Fibroblast of mammary gland (primary cell): ENCODE data around the gene SYNE2.

Experiments
- DNase-seq: peaks from one replicate; pipeline ENCODE4 v3.0.0-alpha.2; 2010; ENCODE audit warnings: low read depth
- H3K4me3 ChIP-seq: 2 replicates; pipeline ENCODE4 v1.5.1; 2011; ENCODE audit warnings: low read depth, mild to moderate bottlenecking, low read length, moderate library complexity; ENCODE audit not compliant: control insufficient read depth
- TF ChIP-seq, protein P1 (sequence below): conservative IDR thresholded peaks from 2 replicates; pipeline ENCODE4 v1.5.1; 2011; ENCODE audit warnings: low read depth, low read length, inconsistent platforms; ENCODE audit not compliant: control insufficient read depth, insufficient read depth

SYNE2 gene

DNA sequence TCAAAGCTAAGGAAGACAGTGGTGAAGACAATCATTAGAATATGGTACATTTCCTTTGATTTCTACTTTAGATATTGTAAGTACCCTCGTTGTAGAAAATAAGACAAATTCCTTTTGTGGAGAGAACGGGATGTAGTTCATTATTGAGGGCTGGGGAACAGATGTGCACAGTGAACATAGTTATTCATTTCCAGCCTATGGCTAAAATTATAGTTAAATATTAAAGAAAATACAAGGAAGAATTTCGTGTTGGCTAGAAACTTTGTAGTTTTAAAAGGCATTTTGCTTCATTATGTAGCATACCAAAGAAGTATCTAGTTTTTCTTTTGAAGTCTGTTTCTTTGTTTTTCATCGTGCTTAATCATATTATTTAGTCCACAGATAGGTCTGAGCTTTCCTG lies 239.5 kb downstream of the SYNE2 start:
- DNase-seq = no peak
- TF ChIP-seq, protein P1, sequence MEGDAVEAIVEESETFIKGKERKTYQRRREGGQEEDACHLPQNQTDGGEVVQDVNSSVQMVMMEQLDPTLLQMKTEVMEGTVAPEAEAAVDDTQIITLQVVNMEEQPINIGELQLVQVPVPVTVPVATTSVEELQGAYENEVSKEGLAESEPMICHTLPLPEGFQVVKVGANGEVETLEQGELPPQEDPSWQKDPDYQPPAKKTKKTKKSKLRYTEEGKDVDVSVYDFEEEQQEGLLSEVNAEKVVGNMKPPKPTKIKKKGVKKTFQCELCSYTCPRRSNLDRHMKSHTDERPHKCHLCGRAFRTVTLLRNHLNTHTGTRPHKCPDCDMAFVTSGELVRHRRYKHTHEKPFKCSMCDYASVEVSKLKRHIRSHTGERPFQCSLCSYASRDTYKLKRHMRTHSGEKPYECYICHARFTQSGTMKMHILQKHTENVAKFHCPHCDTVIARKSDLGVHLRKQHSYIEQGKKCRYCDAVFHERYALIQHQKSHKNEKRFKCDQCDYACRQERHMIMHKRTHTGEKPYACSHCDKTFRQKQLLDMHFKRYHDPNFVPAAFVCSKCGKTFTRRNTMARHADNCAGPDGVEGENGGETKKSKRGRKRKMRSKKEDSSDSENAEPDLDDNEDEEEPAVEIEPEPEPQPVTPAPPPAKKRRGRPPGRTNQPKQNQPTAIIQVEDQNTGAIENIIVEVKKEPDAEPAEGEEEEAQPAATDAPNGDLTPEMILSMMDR = no peak
- no peak overlapping the region for H3K4me3 ChIP-seq

DNA sequence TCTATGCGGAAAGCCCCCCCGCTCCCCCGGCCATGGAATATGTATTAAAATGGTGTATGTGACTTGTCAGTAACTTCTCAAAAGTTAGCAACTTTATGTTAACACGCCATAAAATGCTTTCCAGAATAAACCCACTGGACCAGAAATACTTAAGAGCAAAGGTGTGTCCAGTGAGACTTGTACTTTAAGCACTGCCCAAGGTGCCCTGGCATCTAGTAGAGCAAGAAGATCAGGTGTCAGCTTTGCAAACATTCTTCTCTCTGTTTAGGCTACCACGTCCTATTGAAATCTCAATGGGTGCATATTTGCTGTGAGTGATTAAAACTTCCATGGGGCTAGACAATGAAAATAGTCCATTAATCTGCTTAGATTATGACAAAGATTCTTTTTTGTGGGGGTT lies 240.1 kb downstream of the SYNE2 start:
- no peak overlapping the region for H3K4me3 ChIP-seq
- TF ChIP-seq, protein P1 = no peak
- DNase-seq = no peak

DNA sequence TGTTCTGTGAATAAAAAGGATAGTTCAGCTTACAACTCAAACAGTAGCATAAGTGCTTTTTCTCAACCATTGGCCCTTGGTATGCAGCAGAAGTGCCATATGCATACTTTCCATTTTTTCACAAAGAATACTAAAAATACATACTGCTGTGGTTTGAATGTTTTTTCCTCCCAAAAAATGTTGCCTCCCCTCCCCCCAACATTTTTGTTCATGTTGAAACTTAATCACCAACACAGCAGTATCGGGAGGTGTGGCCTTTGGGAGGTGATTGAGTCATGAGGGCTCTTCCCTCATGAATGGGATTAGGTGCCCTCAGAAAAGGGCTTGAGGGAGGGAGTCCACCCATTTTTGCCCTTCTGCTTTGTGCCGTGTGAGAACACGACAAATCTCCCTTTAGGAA lies 242.8 kb downstream of the SYNE2 start:
- DNase-seq = no peak
- no peak overlapping the region for H3K4me3 ChIP-seq
- TF ChIP-seq, protein P1 = no peak

DNA sequence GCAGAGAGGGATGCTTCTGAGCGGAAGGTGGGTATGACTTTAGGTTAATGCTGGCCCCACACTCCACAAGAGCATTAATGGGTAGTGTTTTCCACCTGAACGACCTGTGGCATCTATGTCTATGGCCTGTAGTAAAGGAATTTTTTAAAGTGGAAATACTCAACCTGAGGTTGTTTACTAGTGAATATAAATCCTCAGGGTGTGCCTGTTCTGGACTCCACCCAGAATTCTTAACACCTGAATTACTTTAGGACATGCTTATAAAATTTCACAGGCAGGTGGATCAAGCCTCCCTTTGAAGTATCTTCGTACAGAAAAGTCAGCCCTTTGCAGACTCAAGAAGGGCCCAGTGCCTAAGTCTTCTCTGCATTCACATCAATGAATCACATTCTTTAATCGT lies 245.3 kb downstream of the SYNE2 start:
- TF ChIP-seq, protein P1 = no peak
- H3K4me3 ChIP-seq = no peak overlapping the region
- DNase-seq = no peak

DNA sequence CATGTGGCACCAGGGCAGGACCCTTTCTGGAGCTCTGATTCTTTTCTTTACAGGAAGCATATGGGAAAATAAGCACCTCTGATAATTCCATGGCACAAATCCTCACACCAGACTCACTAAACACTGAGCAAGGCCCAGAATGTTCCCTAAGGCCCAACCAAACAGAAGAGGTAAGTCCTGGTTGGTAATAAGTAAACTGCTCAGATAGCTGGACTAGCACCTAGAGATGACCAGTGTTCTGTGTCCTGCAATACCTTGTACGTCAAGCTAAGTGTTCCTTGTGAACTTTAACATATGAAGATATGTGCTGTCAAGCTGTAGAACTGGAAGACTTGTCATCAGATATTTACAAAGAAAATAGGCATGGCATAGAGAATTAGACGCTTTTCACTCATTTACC lies 254.6 kb downstream of the SYNE2 start:
- H3K4me3 ChIP-seq = no peak overlapping the region
- TF ChIP-seq, protein P1 = no peak
- no peak for DNase-seq

DNA sequence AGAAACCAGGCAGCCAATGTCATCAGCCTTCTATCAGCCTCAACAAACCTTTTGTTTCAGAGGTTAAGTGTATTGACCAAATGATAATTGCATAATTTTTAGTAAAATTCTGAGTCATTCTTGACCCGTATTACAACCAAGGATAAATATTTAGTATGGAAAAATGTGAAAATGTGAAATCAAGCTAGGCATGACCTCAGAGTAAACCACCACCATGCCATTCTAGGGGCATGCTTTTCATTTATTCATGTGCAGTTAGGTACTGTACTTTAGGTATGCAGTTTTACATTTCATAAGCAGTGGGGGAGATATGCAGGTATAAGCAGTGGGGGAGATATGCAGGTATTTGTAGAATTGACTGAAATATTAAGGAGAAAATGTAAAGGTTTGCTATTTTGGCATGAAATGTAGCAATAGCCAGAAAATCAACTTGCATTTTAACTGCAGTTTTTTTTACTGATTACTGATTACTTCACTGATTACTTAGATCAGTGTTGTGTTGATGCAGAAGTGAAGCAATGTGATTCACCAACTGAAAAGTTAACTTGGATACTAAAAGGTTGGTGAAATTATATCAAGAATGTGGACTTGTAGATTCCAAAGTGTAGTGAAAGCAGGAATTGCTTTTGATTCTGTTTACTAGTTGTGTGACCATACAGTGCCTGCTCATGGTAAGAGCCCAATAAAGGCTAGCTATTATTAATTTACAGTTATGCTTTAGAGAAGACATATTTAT lies 257.2 kb downstream of the SYNE2 start:
- DNase-seq = peak; percentile 23
- TF ChIP-seq, protein P1 = no peak
- H3K4me3 ChIP-seq = no peak overlapping the region
